ENCODE data around the gene MSH5.

DNA sequence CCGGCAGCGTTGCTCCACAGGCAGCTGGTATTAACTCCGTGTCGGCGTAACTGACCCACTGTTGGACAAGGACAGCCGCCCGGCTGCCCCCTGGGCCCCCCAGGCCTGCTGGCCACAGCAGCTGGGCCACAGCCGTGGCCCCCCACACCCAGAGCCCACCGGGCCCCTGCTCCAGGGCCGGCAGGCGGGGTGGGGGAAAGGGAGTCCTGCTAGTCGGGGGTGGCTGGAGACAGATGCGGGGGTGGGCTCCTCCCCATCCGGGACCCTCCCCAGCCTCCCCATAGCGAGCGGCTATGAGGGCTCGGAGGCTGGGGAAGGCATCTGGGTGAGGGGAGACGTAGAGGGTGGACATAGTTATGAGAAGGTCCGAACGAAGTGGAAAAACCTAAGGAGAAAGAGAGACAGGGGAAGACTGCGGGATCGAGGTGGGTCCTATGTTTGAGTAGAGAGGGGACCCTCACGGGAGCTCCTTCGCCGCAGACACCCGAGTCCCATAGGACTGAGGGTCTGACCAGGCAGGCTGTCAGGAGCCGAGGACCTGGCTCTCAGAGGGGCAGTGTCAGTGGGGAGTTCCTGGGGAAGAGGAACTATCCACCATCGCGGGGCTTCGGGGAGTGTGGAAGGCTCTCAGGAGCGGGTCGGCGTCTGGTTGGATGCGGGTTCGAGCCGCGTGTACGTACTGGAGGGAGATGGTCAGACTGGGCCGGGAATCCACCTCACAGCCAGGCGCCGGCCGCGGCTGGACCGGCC lies 55.2 kb downstream of the MSH5 start:
- TF ChIP-seq EZH2 (IDR thresholded peaks at IDR 0.05; ENCODE audit: borderline replicate concordance, low read length) (no peak), CTCF (IDR thresholded peaks at IDR 0.05; ENCODE audit: low read length) (no peak)

All from OCI-LY1 (cell line).